MCF 10A (cell line): ENCODE results near the gene ZNF580. TPM values are rescaled to one million over a fixed set of nuclear protein-coding genes. Genes with fewer than 3 reads are reported as not detected.
A peak's percentile ranks its signal among the peaks of the same experiment; 100 is the strongest.

Source experiments
- BruUV-seq: library from RNA; stranded (reverse); fragments of 400-500 nt; replicated peaks from 2 replicates; lab custom pipeline; 2021; lab: Mats Ljungman, UMichigan
- CTCF ChIA-PET: fragments of 300-600 bp; sonication (Branson Sonifier 250); formaldehyde crosslinking; extraction: SDS; loops from one replicate; lab custom pipeline; 2021; ENCODE audit warnings: antibody characterized with exemption, inconsistent platforms; lab: Yijun Ruan, JAX
- POLR2A ChIA-PET: fragments of 300-600, 350-650 bp; sonication (Branson Sonifier 250); formaldehyde crosslinking; extraction: SDS; loops from one replicate; lab custom pipeline; 2020; ENCODE audit warnings: antibody characterized with exemption, inconsistent platforms; lab: Yijun Ruan, JAX
- DNase-seq: peaks from one replicate; pipeline ENCODE4 v3.0.0-alpha.2; 2018; ENCODE audit not compliant: unreplicated experiment
- H3K27ac Mint-ChIP-seq: one replicate; pipeline ENCODE4 v1.8.0; 2022; ENCODE audit warnings: mild to moderate bottlenecking, low read depth, mixed read lengths; ENCODE audit not compliant: unreplicated experiment
- H3K27me3 Mint-ChIP-seq: one replicate; pipeline ENCODE4 v1.8.0; 2022; ENCODE audit warnings: mixed read lengths; ENCODE audit not compliant: insufficient read depth, unreplicated experiment
- H3K36me3 Mint-ChIP-seq: one replicate; pipeline ENCODE4 v1.8.0; 2022; ENCODE audit warnings: mild to moderate bottlenecking, moderate library complexity, mixed read lengths; ENCODE audit not compliant: insufficient read depth, unreplicated experiment
- H3K4me1 Mint-ChIP-seq: one replicate; pipeline ENCODE4 v1.8.0; 2022; ENCODE audit warnings: mixed read lengths; ENCODE audit not compliant: insufficient read depth, unreplicated experiment
- H3K4me3 Mint-ChIP-seq: one replicate; pipeline ENCODE4 v1.8.0; 2022; ENCODE audit warnings: mild to moderate bottlenecking, moderate library complexity, mixed read lengths; ENCODE audit not compliant: unreplicated experiment
- H3K9me3 Mint-ChIP-seq: one replicate; pipeline ENCODE4 v1.8.0; 2022; ENCODE audit warnings: mixed read lengths; ENCODE audit not compliant: unreplicated experiment
- intact Hi-C: fragments of 100-400 bp; cut with micrococcal nuclease; formaldehyde crosslinking; loops from 2 replicates; pipeline ENCODE4 v1.14.1; 2022
- total RNA-seq: library from RNA; stranded (reverse); gene quantifications from 2 replicates; pipeline ENCODE4 v1.2.3, GENCODE V29; 2022
- TF ChIP-seq, protein P1 (sequence below): fragments of 200-600 bp; IDR thresholded peaks from one replicate; pipeline ENCODE4 v1.8.0; 2022; ENCODE audit warnings: antibody characterized with exemption, mild to moderate bottlenecking; ENCODE audit not compliant: unreplicated experiment

The ZNF580 gene
- total RNA-seq, 1 experiment from 2014 or later = 44.9 TPM

DNA sequence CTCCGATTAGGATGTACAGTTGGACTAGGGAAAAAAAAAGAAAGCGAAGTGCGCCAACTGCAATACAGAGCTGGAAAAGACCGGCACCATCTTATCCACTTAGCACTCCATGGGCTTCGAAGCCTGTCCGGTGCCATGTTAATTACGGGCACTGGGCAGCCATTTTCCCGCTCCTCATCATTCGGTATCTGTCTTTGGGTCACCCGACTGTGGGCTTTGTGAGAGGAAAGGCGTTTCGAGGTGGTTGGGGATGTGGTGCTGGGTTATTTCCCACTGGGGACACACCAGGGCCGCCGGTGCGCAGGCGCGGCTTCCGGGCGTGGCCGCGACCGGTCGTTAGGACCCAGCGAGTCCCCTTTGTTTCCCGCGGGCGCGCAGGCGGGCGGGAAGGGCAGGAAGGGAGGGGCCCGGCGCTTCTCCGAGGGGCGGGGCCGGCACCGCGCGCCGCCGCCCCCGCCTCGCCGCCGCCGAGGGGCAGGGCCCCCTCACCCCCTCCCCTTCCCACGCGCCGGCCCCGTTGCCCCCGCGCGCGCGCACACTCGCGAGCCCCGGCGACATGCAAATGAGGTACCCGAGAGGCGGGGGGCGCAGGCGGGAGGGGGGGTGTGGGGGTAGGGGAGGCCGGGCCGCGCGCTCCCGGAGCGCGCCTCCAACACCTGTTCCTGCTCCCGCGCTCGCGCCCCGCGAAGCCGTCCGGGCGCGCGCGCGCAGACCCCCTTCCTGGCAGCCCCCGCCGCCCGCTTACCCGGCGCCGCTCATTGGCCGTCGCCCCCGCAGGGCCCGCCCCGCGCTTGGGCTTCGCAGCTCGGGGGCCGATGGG is 40.8 kb upstream of the ZNF580 start, which contains the start of gene ZNF524:
ZNF524 (plus strand) TSS at position 447 of the 820 bp plus-strand sequence. CDS start 1,825 bp downstream, outside the sequence.
- TF ChIP-seq, protein P1, sequence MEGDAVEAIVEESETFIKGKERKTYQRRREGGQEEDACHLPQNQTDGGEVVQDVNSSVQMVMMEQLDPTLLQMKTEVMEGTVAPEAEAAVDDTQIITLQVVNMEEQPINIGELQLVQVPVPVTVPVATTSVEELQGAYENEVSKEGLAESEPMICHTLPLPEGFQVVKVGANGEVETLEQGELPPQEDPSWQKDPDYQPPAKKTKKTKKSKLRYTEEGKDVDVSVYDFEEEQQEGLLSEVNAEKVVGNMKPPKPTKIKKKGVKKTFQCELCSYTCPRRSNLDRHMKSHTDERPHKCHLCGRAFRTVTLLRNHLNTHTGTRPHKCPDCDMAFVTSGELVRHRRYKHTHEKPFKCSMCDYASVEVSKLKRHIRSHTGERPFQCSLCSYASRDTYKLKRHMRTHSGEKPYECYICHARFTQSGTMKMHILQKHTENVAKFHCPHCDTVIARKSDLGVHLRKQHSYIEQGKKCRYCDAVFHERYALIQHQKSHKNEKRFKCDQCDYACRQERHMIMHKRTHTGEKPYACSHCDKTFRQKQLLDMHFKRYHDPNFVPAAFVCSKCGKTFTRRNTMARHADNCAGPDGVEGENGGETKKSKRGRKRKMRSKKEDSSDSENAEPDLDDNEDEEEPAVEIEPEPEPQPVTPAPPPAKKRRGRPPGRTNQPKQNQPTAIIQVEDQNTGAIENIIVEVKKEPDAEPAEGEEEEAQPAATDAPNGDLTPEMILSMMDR = no peak
- Mint-ChIP-seq H3K9me3 (no peaks in the 10 kb centered on the region), H3K27ac (peak within 1 kb of the TSS; percentile 99), H3K27me3 (no peaks in the 10 kb centered on the region), H3K4me1 (peaks cover 42% of the 10 kb centered on the region), H3K36me3 (peaks cover 28% of the 10 kb centered on the region), H3K4me3 (peak within 1 kb of the TSS; percentile 97)
- intact Hi-C loops = loop anchor here (1.0 kb wide), 2 partner anchors 42 to 341 kb away; partner anchors contain the start of gene PPP6R1
- POLR2A ChIA-PET = interaction anchor here (0.5 to 2.6 kb wide), 27 partner anchors 8 to 1462 kb away, joined by 3 to 26 read pairs (median 5); partner anchors contain the start of genes CNOT3, NAT14, PPP1R12C and PPP6R1
- BruUV-seq = no TSS peak
- peak; percentile 94 for DNase-seq
- CTCF ChIA-PET = interaction anchor here (0.5 to 1.2 kb wide), 3 partner anchors 12 to 539 kb away, joined by 3 to 4 read pairs (median 3); no protein-coding TSS in a partner anchor

DNA sequence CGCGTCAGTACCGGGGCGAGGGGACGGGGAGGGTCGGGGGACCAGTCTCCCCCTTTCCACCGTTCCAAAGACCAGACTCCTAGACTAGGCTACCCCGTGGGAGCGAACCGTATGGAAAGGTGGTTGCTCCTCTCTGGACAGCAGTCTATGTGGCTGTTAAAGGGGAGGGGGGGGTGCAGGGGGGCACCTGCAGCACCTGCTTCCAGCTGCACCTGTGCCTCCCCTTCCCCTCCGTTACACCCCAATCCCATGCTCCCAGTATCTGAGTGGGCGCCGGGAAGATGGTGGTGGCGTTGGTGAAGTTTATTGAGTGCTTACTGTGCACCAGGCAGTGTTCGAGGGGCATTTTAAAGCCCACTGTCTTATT is 40.2 kb upstream of the ZNF580 start:
- H3K36me3 Mint-ChIP-seq = peaks cover 27% of the 10 kb centered on the region
- BruUV-seq = no TSS peak
- POLR2A ChIA-PET = interaction anchor here (0.5 to 2.1 kb wide), 13 partner anchors 13 to 1463 kb away, joined by 3 to 23 read pairs (median 4); partner anchors contain the start of genes CNOT3, RDH13, U2AF2 and ZNF579

DNA sequence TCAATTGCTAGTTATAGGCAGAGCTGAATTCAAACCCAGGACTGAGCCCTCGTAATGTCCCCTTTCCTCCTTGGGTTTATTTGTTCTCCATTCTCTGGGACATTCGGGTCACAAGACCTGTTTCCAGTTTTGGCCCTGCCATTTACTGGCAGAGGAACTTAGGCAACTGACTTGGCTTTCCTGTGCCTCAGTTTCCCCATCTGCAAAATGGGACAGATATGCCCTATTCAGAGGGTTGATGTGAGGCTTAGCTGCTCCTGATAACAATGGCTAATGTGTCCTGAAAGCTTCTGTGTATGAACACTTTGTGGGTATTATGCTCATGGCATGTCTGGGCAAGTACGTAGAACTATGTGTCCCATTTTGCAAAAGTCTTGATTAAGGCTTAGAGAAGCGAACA is 39.7 kb upstream of the ZNF580 start:
- TF ChIP-seq, protein P1 = no peak
- peaks cover 28% of the 10 kb centered on the region for H3K36me3 Mint-ChIP-seq
- peak overlapping the region; percentile 97 for H3K4me3 Mint-ChIP-seq
- no peaks in the 10 kb centered on the region for H3K9me3 Mint-ChIP-seq
- ChIA-PET POLR2A (interaction anchor here (0.5 to 1.6 kb wide), 9 partner anchors 14 to 1463 kb away, joined by 3 to 7 read pairs (median 4); partner anchors contain the start of genes CNOT3, U2AF2 and ZNF628), CTCF (interaction anchor here (0.7 to 2.0 kb wide), 3 partner anchors 32 to 538 kb away, joined by 3 to 6 read pairs (median 4); no protein-coding TSS in a partner anchor)
- peak overlapping the region; percentile 90 for H3K27ac Mint-ChIP-seq
- intact Hi-C loops = no loop called here
- peak; percentile 62 for DNase-seq
- H3K4me1 Mint-ChIP-seq = peaks cover 44% of the 10 kb centered on the region
- H3K27me3 Mint-ChIP-seq = no peaks in the 10 kb centered on the region
- BruUV-seq = TSS peak; percentile 40

More for the DNA sequence above, 40.2 kb upstream of the ZNF580 start:
- peak overlapping the region; percentile 90 for H3K27ac Mint-ChIP-seq
- TF ChIP-seq, protein P1 = no peak
- H3K4me1 Mint-ChIP-seq = peaks cover 43% of the 10 kb centered on the region
- DNase-seq = no peak
- CTCF ChIA-PET = interaction anchor here (0.7 to 2.0 kb wide), 3 partner anchors 32 to 539 kb away, joined by 3 to 6 read pairs (median 4); no protein-coding TSS in a partner anchor
- intact Hi-C loops = no loop called here
- no peaks in the 10 kb centered on the region for H3K9me3 Mint-ChIP-seq
- peak overlapping the region; percentile 97 for H3K4me3 Mint-ChIP-seq
- no peaks in the 10 kb centered on the region for H3K27me3 Mint-ChIP-seq
